ENCODE results near the gene FAM53A.

DNA sequence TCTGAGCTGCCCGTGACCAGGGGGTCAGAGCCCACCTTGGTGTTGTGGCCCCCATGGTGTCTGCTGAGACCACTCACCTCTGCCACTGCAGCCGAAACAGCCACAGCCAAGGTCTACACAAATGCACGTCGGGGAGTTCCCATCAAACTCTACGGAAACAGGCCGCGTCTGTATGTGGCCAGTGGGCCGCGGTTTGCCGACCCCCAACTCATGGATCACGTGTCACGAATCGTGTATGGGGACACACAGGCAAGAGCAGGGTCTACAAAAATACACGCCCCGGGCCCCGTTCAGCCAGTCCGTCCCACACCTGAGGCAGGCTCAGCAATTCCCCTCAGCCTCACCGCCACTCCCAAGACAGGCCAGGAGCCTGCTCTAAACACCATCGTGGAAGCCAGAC, 53.8 kb downstream of the FAM53A start:
- TF ChIP-seq, protein P1, sequence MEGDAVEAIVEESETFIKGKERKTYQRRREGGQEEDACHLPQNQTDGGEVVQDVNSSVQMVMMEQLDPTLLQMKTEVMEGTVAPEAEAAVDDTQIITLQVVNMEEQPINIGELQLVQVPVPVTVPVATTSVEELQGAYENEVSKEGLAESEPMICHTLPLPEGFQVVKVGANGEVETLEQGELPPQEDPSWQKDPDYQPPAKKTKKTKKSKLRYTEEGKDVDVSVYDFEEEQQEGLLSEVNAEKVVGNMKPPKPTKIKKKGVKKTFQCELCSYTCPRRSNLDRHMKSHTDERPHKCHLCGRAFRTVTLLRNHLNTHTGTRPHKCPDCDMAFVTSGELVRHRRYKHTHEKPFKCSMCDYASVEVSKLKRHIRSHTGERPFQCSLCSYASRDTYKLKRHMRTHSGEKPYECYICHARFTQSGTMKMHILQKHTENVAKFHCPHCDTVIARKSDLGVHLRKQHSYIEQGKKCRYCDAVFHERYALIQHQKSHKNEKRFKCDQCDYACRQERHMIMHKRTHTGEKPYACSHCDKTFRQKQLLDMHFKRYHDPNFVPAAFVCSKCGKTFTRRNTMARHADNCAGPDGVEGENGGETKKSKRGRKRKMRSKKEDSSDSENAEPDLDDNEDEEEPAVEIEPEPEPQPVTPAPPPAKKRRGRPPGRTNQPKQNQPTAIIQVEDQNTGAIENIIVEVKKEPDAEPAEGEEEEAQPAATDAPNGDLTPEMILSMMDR (conservative IDR thresholded peaks at IDR 0.05; ENCODE audit: low read depth, low read length) = no peak
- TF ChIP-seq EZH2 (IDR thresholded peaks at IDR 0.05; ENCODE audit: borderline replicate concordance, low read depth, low read length, poor library complexity, severe bottlenecking) = no peak
